ENCODE data around the gene TRPM8. TPM values are rescaled to one million over a fixed set of nuclear protein-coding genes. Genes with fewer than 3 reads are reported as not detected.

Gene TRPM8
- total and polyA plus RNA-seq, 2 of the 8 experiments (the other 6 are each of a cell fraction or from before 2014, with no cell fraction given): 0.18 to 0.54 TPM

DNA sequence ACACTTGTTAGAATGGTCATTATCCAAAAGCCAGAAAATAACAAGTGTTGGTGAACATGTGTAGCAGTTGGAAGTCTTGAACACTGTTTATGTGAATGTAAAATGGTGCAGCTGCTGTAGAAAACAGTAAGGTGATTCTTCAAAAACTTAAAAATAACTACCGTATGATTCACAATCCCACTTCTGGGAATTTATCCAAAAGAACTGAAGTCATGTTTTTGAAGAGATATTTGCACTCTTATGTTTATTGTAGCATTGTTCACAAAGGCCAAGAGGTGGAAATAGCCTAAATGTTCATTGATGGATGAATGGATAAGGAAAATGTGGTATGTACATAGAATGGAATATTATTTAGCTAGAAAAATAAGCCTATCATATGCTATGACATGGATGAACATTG lies 127.0 kb downstream of the TRPM8 start:
- H3K14ac ChIP-seq (ENCODE audit: insufficient read length): no peak overlapping the region
- H3K27ac ChIP-seq (ENCODE audit: low read depth, low read length): no peak overlapping the region
- no peaks in the 10 kb centered on the region for H3K79me2 ChIP-seq (ENCODE audit: control insufficient read depth in 1 of 2, insufficient read depth in 2 of 2, low read length in 2 of 2)
- H2BK5ac ChIP-seq (ENCODE audit: low read depth, low read length): no peak overlapping the region
- no peak for DNase-seq (ENCODE audit: low read depth in 1 of 2, low spot score in 2 of 2)
- no peak overlapping the region for H4K8ac ChIP-seq (ENCODE audit: extremely low read depth, insufficient read depth, low read length)
- H2BK15ac ChIP-seq (ENCODE audit: low read length): no peak overlapping the region
- H2AFZ ChIP-seq (ENCODE audit: low read length): no peak overlapping the region
- 89% methylated on average over 1 of the region's 1 CpG; no CpG with 5 or more reads in 1 of the 2 experiments for WGBS, 2 experiments (ENCODE audit: extremely low coverage in 1 of 2, insufficient coverage in 1 of 2, insufficient read length in 1 of 2, insufficient replicate concordance in 2 of 2, low coverage in 1 of 2, low lambda C conversion rate in 2 of 2, missing lambda C conversion rate in 1 of 2)
- no peak overlapping the region for H2BK120ac ChIP-seq (replicated peaks; ENCODE audit: low read depth, low read length)
- FAIRE-seq: no peak
- H3K23me2 ChIP-seq (ENCODE audit: low read depth, low read length): no peaks in the 10 kb centered on the region
- H3K27me3 ChIP-seq (replicated peaks in 1 of 4; ENCODE audit: control insufficient read depth in 3 of 4, extremely low read depth in 1 of 4, insufficient read depth in 3 of 4, low read length in 3 of 4): peaks cover 0 to 1% (median 0%) of the 10 kb centered on the region in 4 experiments; a peak in 1 of 7 replicates
- no peak overlapping the region for H2BK20ac ChIP-seq (ENCODE audit: low read length)
- H4K91ac ChIP-seq (replicated peaks; ENCODE audit: insufficient read length, low read length): no peak overlapping the region
- H3K23ac ChIP-seq (ENCODE audit: insufficient read length): no peak overlapping the region
- H3K4me1 ChIP-seq (replicated peaks in 1 of 4; ENCODE audit: control insufficient read depth in 3 of 4, insufficient read depth in 4 of 4, low read length in 3 of 4): no peaks in the 10 kb centered on the region
- H3K4ac ChIP-seq (replicated peaks; ENCODE audit: insufficient read length, low read depth, low read length): no peak overlapping the region
- no peaks in the 10 kb centered on the region for H3K9me3 ChIP-seq (ENCODE audit: insufficient read depth in 2 of 2, low read depth in 1 of 2, low read length in 1 of 2)
- H3K18ac ChIP-seq (ENCODE audit: extremely low read depth, low read length): no peak overlapping the region
- no peaks in the 10 kb centered on the region for H3K79me1 ChIP-seq (ENCODE audit: low read depth, low read length)
- no peak overlapping the region for H3K4me2 ChIP-seq (ENCODE audit: insufficient read depth in 1 of 2, low read depth in 2 of 2, low read length in 2 of 2)
- H2BK12ac ChIP-seq (ENCODE audit: low read depth, low read length): no peak overlapping the region
- no peak overlapping the region for H3K56ac ChIP-seq (replicated peaks; ENCODE audit: insufficient read length, low read depth, low read length)
- H2AK5ac ChIP-seq (ENCODE audit: low read depth, low read length): no peak overlapping the region
- ChIA-PET CTCF (ENCODE audit: partially characterized antibody) (no interaction called here), POLR2A (ENCODE audit: partially characterized antibody) (no interaction called here)
- H4K20me1 ChIP-seq (replicated peaks in 1 of 2; ENCODE audit: control insufficient read depth in 1 of 2, insufficient read depth in 2 of 2, low read length in 2 of 2): no peaks in the 10 kb centered on the region
- no peak overlapping the region for H3K9ac ChIP-seq (replicated peaks in 1 of 4; ENCODE audit: extremely low read depth in 1 of 4, low read depth in 3 of 4, low read length in 3 of 4)
- no peaks in the 10 kb centered on the region for H3K36me3 ChIP-seq (ENCODE audit: control insufficient read depth in 2 of 4, insufficient read depth in 4 of 4, low read length in 3 of 4)
- no peak overlapping the region for H4K5ac ChIP-seq (ENCODE audit: insufficient read length, low read depth, low read length)
- H3K4me3 ChIP-seq (ENCODE audit: extremely low read depth in 1 of 4, insufficient read depth in 2 of 4, low read depth in 3 of 4, low read length in 4 of 4): no peak overlapping the region
- TF ChIP-seq, protein P1, sequence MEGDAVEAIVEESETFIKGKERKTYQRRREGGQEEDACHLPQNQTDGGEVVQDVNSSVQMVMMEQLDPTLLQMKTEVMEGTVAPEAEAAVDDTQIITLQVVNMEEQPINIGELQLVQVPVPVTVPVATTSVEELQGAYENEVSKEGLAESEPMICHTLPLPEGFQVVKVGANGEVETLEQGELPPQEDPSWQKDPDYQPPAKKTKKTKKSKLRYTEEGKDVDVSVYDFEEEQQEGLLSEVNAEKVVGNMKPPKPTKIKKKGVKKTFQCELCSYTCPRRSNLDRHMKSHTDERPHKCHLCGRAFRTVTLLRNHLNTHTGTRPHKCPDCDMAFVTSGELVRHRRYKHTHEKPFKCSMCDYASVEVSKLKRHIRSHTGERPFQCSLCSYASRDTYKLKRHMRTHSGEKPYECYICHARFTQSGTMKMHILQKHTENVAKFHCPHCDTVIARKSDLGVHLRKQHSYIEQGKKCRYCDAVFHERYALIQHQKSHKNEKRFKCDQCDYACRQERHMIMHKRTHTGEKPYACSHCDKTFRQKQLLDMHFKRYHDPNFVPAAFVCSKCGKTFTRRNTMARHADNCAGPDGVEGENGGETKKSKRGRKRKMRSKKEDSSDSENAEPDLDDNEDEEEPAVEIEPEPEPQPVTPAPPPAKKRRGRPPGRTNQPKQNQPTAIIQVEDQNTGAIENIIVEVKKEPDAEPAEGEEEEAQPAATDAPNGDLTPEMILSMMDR (IDR thresholded peaks at IDR 0.05; ENCODE audit: control extremely low read depth in 1 of 3, insufficient read depth in 1 of 3, low read depth in 1 of 3, low read length in 3 of 3): no peak
- TF ChIP-seq, protein P2, sequence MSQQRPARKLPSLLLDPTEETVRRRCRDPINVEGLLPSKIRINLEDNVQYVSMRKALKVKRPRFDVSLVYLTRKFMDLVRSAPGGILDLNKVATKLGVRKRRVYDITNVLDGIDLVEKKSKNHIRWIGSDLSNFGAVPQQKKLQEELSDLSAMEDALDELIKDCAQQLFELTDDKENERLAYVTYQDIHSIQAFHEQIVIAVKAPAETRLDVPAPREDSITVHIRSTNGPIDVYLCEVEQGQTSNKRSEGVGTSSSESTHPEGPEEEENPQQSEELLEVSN (IDR thresholded peaks at IDR 0.05): no peak
- TF ChIP-seq EGR1 (IDR thresholded peaks at IDR 0.05; ENCODE audit: borderline replicate concordance, low read depth, low read length) (no peak), CHD2 (IDR thresholded peaks at IDR 0.05; ENCODE audit: low read length) (no peak), KDM1A (IDR thresholded peaks at IDR 0.05; ENCODE audit: borderline replicate concordance, low read length) (no peak), CREB1 (IDR thresholded peaks at IDR 0.05) (no peak), POU5F1 (IDR thresholded peaks at IDR 0.05; ENCODE audit: low read depth, low read length) (no peak), YY1 (IDR thresholded peaks at IDR 0.05; ENCODE audit: low read depth, low read length) (no peak), TEAD4 (IDR thresholded peaks at IDR 0.05; ENCODE audit: low read depth, low read length) (no peak), NRF1 (IDR thresholded peaks at IDR 0.05; ENCODE audit: low read depth, low read length) (no peak)
- TF ChIP-seq, protein P3, sequence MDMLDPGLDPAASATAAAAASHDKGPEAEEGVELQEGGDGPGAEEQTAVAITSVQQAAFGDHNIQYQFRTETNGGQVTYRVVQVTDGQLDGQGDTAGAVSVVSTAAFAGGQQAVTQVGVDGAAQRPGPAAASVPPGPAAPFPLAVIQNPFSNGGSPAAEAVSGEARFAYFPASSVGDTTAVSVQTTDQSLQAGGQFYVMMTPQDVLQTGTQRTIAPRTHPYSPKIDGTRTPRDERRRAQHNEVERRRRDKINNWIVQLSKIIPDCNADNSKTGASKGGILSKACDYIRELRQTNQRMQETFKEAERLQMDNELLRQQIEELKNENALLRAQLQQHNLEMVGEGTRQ (IDR thresholded peaks at IDR 0.05; ENCODE audit: low read length): no peak
